ENCODE results near the gene AMPD3. TPM values are rescaled to one million over a fixed set of nuclear protein-coding genes. Genes with fewer than 3 reads are reported as not detected.

Gene AMPD3
- total and polyA plus RNA-seq, 2 of the 13 experiments (the other 11 are each of a cell fraction or from before 2014, with no cell fraction given): 0.33 to 2.3 TPM

- Histone ChIP-seq H3K4me1 (ENCODE audit: insufficient read depth, low read length) (no peaks in the 10 kb centered on the region), H3K27ac (ENCODE audit: extremely low read length, insufficient read depth, low read length) (no peak overlapping the region), H3K4me2 (ENCODE audit: low read depth, low read length) (no peak overlapping the region), H3K79me2 (ENCODE audit: insufficient read depth, low read length) (no peaks in the 10 kb centered on the region), H4K20me1 (ENCODE audit: insufficient read depth, low read length) (no peaks in the 10 kb centered on the region), H2AFZ (ENCODE audit: low read length) (no peak overlapping the region), H3K36me3 (replicated peaks in 1 of 2; ENCODE audit: control insufficient read depth in 1 of 2, insufficient read depth in 2 of 2, low read length in 2 of 2) (no peaks in the 10 kb centered on the region), H3K9me3 (ENCODE audit: low read length) (no peaks in the 10 kb centered on the region), H3K9ac (ENCODE audit: insufficient read depth, low read depth, low read length) (no peak overlapping the region), H3K27me3 (ENCODE audit: control insufficient read depth in 1 of 2, insufficient read depth in 2 of 2, low read length in 2 of 2) (no peaks in the 10 kb centered on the region), H3K4me3 (replicated peaks in 1 of 3; ENCODE audit: insufficient read depth in 1 of 3, low read depth in 2 of 3, low read length in 3 of 3) (no peak overlapping the region)
- BruUV-seq (replicated peaks): no TSS peak
- intact Hi-C loops (cut with micrococcal nuclease; ENCODE audit: unreplicated experiment): no loop called here
- FAIRE-seq (no peak), ATAC-seq (no peak), DNase-seq (ENCODE audit: low spot score) (no peak)
- in situ Hi-C loops (cut with HindIII; ENCODE audit: extremely low pct_ligation_motif_present, low pct_unique_long_range_greater_than_20kb): no loop called here
- WGBS (ENCODE audit: low lambda C conversion rate): 45% methylated on average over 3 of the region's 3 CpGs
- no peak for TF ChIP-seq PTBP1 (IDR thresholded peaks at IDR 0.05; ENCODE audit: low read depth, low read length, poor library complexity, severe bottlenecking)
- TF ChIP-seq ZNF496 (CRISPR knock-in tag; IDR thresholded peaks at IDR 0.05; ENCODE audit: insufficient replicate concordance): no peak
- TF ChIP-seq SP4 (CRISPR knock-in tag; IDR thresholded peaks at IDR 0.05): no peak
- no peak for TF ChIP-seq NCOA1 (CRISPR knock-in tag; IDR thresholded peaks at IDR 0.05)
- ChIA-PET POLR2A (no interaction called here), CTCF (ENCODE audit: low intra/inter-chr PET ratio, low total read pairs) (no interaction called here)
Measured at GRCh38 chr11:10478066-10478465, 23.0 kb downstream of the AMPD3 start.

- POLR2A ChIA-PET: no interaction called here
- TF ChIP-seq TRIM22 (IDR thresholded peaks at IDR 0.05): no peak
- TF ChIP-seq FOXM1 (CRISPR knock-in tag; IDR thresholded peaks at IDR 0.05): no peak
- TF ChIP-seq ZBTB42 (CRISPR knock-in tag; IDR thresholded peaks at IDR 0.05): no peak
- TF ChIP-seq ZNF691 (CRISPR knock-in tag; IDR thresholded peaks at IDR 0.05; ENCODE audit: borderline replicate concordance, low read depth): no peak
- no peak for TF ChIP-seq PITX1 (CRISPR knock-in tag; IDR thresholded peaks at IDR 0.05)
- TF ChIP-seq ZNF329 (CRISPR knock-in tag; IDR thresholded peaks at IDR 0.05; ENCODE audit: low read depth): no peak
- no peak for TF ChIP-seq ZNF687 (CRISPR knock-in tag; IDR thresholded peaks at IDR 0.05)
Measured at GRCh38 chr11:10478574-10479550, 23.8 kb downstream of the AMPD3 start.

More at GRCh38 chr11:10478574-10479550, 23.8 kb downstream of the AMPD3 start:
- intact Hi-C loops (cut with micrococcal nuclease; ENCODE audit: unreplicated experiment): no loop called here
- Histone ChIP-seq H3K36me3 (replicated peaks in 1 of 2; ENCODE audit: control insufficient read depth in 1 of 2, insufficient read depth in 2 of 2, low read length in 2 of 2) (no peaks in the 10 kb centered on the region), H3K4me1 (ENCODE audit: insufficient read depth, low read length) (no peaks in the 10 kb centered on the region), H3K4me2 (ENCODE audit: low read depth, low read length) (no peak overlapping the region), H3K79me2 (ENCODE audit: insufficient read depth, low read length) (no peaks in the 10 kb centered on the region), H3K9ac (ENCODE audit: insufficient read depth, low read depth, low read length) (no peak overlapping the region), H3K27ac (ENCODE audit: extremely low read length, insufficient read depth, low read length) (no peak overlapping the region), H3K9me3 (ENCODE audit: low read length) (no peaks in the 10 kb centered on the region), H3K4me3 (replicated peaks in 1 of 3; ENCODE audit: insufficient read depth in 1 of 3, low read depth in 2 of 3, low read length in 3 of 3) (no peak overlapping the region), H2AFZ (ENCODE audit: low read length) (no peak overlapping the region), H3K27me3 (ENCODE audit: control insufficient read depth in 1 of 2, insufficient read depth in 2 of 2, low read length in 2 of 2) (no peaks in the 10 kb centered on the region), H4K20me1 (ENCODE audit: insufficient read depth, low read length) (no peaks in the 10 kb centered on the region)
- no TSS peak for BruUV-seq (replicated peaks)
- in situ Hi-C loops (cut with HindIII; ENCODE audit: extremely low pct_ligation_motif_present, low pct_unique_long_range_greater_than_20kb): no loop called here
- DNase-seq (ENCODE audit: low spot score) (no peak), FAIRE-seq (no peak), ATAC-seq (no peak)
- 63% methylated on average over 7 of the region's 16 CpGs for WGBS (ENCODE audit: low lambda C conversion rate)
- CTCF ChIA-PET (ENCODE audit: low intra/inter-chr PET ratio, low total read pairs): no interaction called here

Data from HepG2 (cell line).